GM21786 (cell line): ENCODE data around the gene NAGS.
"Not testable (repeated sequence)": the region's sequence is repeated elsewhere in the genome, so short reads cannot be mapped to it uniquely, and the experiment has no call there.

Source experiments
- ATAC-seq: cut with Tn5 transposase; IDR thresholded peaks from one replicate; pipeline ENCODE4 v1.9.1; 2021; ENCODE audit not compliant: unreplicated experiment

The NAGS gene, protein sequence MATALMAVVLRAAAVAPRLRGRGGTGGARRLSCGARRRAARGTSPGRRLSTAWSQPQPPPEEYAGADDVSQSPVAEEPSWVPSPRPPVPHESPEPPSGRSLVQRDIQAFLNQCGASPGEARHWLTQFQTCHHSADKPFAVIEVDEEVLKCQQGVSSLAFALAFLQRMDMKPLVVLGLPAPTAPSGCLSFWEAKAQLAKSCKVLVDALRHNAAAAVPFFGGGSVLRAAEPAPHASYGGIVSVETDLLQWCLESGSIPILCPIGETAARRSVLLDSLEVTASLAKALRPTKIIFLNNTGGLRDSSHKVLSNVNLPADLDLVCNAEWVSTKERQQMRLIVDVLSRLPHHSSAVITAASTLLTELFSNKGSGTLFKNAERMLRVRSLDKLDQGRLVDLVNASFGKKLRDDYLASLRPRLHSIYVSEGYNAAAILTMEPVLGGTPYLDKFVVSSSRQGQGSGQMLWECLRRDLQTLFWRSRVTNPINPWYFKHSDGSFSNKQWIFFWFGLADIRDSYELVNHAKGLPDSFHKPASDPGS

DNA sequence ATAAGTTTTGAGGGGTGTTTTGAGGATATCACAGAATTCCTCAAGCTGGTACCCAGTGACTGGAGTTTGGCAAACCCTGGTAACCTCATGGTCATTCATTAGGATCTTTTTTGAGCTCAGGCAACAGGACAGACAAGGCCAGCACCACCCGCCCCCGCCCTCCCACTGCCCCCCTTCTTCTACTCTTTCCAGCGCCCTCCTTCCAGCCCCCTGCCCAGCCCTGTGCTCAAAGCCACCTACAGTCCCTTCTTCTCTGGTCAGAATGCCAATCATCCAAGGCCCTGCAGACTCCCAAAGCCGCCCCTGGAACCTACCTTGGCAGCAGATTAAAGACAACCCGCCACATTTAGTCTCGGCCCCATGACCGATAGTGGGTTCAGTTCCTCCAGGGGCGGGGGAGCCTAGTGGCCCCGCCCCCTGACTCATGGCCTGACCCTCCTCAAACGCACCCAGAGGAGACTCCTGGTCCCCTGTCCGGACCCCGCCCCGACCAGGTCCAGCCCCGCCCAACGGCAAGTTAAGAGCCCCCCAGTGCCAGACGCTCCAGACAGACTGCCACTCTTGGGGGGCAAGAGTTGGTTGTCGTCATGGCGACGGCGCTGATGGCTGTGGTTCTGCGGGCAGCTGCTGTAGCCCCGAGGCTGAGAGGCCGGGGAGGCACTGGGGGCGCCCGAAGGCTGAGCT lies at the start of gene NAGS:
TSS of gene NAGS (plus strand) at position 546 of the 684 bp plus-strand sequence. CDS start at position 588, 42 bp downstream.
- no peak for ATAC-seq

DNA sequence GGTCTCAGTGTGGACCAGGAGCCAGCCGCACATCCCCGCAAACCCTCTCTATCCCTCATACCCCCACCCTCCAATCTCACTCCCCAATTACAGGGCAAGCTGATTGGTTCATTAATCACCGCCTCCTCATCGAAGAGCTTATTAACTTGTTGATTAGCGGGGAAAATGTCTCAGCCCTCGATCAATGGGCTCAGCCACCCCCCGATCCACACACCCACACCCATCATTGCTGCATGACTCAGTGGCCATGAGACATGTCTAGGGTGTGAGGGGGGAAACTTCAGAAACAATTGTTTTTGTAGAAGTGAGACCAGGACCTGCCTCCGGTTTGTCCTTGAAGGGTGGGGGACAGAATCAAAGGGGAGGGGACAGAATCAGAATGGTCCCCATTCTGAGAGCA lies 48.2 kb upstream of the NAGS start:
- ATAC-seq: no peak

DNA sequence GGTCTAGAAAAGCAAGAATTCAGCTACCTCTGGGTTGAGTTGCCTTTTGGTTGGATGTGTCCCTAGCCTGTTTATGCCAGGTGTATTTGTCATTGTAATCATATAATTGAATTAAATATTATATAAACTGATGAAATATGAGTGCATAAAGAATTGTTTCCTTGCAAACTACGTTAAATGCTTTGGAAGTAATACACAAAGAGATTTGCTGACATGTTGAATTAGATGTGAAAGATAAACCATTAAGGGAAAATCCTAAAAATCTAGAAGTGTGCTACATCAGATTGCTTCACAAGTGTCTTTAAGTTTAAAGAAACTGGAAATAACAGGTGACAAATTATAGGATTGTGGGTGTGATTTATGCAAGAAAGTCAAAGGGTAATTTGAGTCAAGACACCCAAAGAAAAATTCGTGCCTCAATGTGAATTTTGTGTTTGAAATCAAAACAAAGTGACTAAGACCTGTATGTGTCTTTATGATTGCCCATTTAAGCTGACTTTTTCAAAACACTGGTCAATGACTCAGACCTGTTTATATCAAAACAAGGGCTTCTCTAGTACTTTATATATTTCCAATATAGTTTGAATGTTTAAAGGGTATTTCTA lies 45.6 kb upstream of the NAGS start:
- no peak for ATAC-seq

DNA sequence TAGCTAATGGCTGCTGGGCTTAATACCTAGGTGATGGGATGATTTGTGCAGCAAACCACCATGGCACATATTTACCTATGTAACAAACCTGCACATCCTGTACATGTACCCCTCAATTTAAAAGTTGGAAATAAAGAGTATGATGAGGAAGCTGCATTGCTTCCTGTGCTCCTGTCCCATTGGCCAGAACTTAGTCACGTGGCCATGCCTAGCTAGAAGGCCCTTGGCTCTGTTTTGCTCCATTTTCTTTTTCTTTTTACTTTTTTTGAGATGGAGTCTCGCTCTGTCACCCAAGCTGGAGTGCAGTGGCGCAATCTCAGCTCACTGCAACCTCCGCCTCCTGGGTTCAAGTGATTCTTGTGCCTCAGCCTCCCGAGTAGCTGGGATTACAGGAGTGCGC lies 43.1 kb upstream of the NAGS start:
- not testable (repeated sequence) for ATAC-seq

DNA sequence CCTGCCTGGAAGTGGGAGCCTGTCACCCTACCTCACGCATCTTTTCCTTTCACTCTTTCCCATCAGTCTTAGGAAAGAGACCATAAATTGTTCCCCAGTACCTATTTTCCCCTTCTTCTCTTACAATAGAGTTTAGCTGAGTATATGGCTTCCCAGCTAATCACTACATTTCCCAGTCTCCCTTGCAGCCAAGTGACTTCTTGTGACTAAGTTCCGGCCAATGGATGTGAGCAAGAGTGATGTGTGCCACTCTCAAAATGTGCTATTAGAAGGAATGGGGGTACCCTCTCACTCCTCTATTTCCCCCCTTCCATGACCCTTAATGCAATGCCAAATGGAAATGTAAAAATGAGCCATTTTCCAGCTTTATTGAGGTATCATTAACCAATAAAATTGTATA lies 42.5 kb upstream of the NAGS start:
- ATAC-seq: no peak

DNA sequence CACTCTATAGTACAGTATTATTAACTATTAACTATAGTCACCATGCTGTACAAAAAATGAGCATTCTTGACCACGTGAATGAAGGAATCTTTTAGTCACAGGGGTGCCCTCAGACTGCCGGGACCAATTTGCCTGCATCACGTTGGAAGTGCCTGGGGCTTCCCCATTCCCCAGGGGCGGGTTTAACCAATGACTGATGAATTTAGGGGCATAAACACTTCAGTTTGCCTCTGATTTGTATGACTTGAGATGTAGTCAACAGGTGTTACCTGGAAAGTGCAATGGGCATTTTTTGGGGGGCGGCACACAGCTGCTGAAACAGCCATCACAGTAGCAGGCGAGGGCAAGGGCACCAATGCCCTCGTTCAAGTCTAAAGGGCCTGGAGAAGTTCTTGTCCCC lies 41.9 kb upstream of the NAGS start:
- no peak for ATAC-seq

DNA sequence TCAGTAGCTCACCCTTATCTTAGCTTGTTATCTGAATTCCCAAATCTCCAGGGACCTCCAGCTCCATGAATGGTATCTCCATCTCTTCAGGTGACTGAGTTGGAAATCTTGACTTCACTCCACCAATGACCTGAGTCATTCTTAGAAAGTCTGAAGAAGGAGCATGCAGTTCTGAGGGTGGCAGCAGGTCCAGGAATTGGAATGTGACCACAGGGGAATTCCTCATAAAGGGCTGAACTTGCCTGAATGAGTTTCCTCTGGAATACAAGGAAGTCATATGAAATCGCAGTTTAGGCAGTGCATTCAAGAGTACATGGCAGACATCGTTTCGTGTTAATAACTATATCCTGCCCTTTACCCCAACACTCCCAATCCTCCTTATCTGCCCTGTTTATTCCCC lies 38.1 kb upstream of the NAGS start:
- ATAC-seq: no peak

DNA sequence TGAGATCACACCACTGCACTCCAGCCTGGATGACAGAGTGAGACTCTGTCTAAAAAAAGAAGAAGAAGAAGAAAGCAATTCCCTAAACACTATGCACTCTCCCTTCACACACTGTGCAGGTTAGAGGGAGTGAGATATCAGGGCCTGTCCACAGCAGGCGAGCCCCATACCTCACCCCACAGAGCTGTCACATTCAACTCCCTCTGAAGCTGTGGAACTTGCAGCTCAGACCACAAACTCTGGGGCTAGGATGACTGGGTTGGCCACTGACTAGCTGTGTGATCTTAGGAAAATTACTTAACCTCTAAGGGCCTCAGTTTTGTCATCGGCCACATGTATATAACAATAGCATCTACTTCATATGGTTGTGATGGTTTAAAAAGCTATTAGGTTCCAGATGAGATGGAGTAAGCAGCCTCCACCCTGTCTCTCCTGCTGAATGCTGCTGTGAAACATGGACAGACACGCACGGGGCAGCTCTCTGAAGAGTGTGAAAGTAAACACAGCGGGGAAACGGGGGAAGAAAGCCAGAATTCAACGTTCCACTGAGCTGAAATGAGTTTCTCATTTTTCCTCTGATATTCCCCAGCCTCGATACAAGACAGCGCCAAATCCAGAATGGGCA lies 37.1 kb upstream of the NAGS start:
- ATAC-seq: no peak

DNA sequence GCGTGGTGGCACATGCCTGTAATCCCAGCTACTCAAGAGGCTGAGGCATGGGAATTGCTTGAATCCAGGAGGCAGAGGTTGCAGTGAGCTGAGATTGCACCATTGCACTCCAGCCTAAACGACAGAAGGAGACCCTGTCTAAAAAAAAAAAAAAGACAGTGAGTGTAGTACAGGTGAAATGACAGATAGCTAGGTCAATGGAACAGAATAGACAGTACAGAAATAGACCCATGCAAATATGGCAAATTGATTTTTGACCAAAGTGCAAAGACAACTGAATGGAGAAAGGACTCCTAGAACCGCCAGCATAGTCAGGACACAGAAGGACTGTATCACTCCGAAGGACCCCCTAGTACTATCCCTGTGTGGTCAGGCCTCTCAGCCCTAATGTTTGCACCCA lies 34.1 kb upstream of the NAGS start:
- ATAC-seq: no peak

DNA sequence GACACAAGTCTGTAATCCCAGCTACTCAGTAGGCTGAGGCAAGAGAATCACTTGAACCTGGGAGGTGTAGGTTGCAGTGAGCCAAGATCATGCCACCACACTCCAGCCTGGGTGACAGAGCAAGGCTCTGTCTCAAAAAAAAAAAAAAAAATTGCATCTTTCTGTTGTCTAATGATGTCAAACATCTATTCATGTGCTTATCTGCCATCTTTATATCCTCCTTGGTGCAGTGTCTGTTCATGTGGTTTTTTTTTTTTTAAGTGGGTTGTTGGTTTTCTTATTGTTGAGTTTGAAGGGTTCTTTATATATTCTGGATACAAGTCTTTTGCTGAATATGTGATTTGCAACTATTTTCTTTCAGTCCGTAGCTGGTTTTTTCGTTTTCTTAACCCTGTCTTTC lies 33.0 kb upstream of the NAGS start:
- ATAC-seq: not testable (repeated sequence)

DNA sequence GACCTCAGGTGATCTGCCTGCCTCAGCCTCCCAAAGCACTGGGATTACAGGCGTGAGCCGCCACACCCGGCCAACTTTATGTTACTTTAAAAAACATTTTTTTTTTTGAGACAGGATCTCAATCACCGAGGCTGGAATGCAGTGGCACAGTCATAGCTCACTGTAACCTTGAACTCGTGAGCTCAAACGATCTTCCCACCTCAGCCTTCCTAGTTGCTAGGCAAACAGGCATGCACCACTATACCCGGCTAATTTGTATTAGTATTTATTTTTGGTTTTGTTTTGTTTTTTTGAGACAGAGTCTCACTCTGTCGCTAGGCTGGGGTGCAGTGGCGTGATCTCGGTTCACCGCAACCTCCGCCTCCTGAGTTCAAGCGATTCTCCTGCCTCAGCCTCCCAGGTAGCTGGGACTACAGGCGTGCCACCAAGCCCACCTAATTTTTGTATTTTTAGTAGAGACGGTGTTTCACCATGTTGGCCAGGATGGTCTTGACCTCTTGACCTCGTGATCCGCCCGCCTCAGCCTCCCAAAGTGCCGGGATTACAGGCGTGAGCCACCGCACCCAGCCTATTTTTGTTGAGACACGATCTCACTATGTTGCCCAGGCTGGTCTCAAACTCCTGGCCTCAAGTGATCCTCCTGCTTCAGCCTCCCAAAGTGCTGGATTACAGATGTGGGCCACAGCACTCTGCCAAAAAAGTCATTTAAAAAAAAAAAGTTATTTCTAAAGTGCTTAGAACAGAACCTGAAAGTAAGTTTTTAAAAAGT lies 31.8 kb upstream of the NAGS start:
- ATAC-seq: not testable (repeated sequence)

DNA sequence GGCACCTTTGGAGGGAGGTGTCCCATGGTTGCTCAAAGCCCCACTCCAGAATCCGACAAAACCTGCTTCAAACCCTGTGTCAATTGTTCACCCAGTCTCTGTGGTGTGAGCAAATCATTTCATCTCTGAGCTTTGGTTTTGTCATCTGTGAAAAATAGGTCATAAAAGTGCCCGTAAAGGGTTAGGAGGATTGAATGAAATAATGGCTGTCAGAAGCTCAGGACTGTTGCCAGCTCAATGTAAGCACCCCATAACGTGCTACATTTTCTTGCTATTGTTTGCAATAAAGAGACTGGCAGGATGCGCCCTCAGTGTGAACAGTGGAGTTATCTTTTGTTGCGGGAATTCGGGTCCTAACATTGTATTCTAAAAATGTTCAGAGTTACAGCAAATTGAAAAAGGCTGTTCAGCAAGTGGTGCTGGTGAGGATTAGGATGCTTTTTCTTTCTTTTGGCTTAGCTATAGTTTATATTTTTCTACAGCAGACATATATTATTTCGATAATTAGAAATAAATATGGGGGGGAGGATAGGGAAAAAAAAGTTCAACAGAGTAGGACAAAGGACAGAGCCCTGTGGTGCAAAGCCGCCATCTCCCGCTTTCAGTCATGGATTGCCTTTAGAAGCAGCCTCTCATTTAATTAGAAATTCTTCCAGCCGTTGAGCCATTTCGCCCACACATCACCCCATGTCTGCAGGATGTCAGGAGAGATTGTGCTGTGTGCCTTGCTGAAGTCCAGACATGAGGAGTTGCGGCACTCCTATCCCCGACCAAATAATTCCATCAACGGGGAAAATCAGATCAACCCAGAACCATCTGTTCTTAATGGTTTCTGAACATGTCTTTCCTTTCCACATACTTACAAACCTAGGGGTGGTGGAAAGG lies 29.8 kb upstream of the NAGS start:
- no peak for ATAC-seq

DNA sequence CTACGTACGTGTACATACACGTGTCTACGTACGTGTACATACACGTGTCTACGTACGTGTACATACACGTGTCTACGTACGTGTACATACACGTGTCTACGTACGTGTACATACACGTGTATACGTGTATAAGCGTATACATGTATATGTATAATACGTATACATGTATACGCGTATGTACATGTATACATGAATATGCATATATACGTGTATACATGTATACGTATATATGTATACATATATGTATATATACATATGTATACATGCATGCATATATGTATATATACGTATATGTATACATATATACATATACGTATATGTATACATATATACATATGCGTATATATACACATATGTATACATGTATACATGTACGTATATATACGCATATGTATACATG lies 28.5 kb upstream of the NAGS start:
- ATAC-seq: no peak

DNA sequence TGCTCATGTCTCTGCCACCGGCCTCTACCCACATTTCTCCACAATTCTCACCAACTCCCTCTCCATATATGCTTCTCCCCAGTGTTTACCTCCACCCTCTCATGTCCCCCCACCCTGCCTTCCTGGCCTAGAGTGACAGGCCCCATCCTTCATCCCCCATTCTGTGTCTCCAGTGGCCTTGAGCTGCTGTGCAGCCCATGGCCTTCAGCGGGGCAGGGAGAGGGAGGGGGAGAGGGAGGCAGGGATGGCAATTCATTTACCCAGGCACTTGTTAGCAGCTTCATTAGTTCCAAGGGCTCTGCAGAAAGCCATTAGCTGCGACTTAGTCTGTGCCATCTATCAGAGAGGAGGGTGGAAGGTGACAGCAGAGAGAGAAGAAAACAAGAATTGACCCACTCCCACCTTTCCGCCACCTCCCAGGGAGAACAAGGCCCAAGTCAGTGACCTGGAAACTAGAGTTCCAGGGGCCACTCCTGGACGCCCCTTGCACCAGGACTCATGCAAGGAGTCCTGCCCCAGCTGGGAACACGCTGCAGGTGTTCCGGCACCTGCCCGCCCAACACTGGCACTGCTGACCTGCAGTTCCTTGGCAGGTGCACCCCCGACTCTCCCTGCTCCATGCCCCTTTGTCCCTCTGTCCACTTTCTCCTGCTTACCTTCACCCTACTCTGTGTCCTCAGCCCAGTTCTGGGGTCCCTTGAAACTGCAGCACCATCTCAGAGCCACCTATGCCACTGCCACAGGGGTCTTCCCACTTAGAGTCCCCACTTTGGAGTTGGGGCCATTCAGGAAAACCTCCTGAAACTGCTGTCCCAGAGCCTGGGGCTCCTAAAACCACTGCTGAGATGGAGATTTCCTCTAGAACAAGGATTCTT lies 27.2 kb upstream of the NAGS start:
- no peak for ATAC-seq

DNA sequence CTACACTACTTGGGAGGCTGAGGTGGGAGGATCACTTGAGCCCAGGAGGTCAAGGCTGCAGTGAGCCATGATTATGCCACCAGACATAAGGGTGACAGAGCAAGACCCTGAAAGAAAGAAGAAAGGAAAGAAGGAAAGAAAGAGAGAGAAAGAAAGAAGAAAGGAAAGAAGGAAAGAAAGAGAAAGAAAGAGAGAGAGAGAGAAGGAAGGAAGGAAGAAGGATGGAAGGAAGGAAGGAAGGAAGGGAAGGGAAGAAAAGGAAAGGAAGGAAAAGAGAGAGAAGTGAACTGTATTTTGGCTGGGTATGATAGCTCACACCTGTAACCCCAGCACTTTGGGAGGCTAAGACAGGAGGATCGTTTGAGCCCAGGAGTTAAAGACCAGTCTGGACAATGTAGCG lies 26.3 kb upstream of the NAGS start:
- no peak for ATAC-seq

DNA sequence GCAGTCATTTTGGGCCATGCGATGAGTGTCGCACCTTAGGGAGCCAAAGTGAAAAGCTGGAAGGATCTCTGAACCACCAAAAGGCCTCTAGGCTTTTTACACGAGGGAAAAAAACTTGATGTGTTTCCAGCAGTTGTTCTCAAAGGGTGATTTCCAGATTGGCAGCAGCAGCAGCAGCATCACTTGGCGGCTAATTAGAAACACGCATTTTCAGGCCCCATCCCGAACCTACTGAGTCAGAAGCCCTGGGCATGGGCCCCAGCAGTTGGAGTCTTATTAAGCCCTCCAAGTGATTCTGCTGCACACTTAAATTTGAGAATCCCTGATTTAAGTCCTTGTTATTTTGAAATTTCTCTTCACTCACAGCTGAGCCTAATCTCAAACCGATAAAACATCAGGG lies 25.4 kb upstream of the NAGS start:
- ATAC-seq: no peak

DNA sequence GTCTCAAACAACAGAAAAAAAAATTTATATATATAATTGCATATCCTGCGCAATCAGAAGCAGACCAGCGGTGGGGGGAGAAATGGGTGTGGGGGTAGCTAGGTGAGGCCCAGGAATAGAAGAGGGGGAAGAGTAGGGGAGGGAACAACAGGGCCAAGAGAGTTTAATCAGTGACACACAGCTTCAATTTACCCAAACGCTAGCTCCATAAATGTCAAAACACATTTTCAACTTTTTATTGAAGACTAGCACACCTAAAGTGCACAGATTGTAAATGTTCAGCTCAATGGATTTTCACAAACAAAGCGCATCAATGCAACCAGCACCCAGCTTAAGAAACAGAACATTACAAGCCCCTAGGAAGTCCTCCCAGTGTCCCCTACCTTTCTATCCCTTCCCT lies 24.8 kb upstream of the NAGS start:
- ATAC-seq: no peak

DNA sequence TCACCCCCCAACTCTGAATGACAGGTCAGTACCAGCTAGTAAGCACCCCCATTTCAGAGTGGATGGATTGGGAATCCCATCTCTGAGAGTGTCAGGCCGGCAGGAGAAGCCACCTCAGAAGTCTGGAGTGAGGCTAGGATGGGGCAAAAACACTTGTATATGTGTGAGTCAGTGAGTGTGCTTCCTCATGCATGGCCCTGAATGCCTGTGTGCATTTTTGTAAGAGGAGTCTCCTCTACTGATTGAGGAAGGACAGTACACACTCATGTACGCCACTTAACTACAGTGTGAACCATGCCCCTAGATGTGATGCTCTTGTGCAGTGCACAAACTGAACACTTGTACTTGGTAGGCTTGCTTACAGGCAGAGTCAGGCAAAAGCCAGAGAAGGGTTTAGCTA lies 22.3 kb upstream of the NAGS start:
- ATAC-seq: no peak

DNA sequence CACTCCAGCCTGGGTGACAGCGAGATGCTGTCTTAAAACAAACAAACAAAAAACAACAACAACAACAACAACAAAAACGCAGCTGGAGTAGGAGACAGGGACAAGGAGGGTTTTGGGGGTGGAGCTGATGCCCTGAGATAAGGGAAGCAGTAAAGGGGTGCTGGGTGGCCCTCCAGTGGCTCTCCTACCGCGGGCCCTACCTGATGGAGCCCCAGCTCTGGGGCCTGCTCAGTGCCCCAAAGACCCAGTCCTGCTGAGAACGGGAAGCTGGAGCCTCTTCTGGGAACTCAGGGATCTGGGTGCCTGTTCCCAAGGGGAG lies 21.3 kb upstream of the NAGS start:
- ATAC-seq: no peak
